ENCODE data around the gene RNASE7.

RNASE7 gene

DNA sequence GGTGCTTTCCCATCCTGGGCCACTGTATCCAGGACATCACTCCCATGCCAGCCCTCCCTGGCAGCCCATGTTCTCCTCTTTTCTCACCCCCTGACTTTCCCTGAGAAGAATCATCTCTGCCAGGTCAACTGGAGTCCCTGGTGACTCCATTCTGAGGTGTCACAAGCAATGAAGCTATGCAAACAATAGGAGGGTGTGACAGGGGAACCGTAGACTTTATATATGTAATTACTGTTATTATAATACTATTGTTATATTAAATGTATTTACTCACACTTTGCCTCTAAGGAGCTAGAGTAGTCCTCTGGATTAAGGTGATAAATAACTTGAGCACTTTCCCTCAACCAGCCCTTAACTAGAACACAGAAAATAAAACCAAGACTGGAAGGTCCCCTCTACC lies 47.1 kb downstream of the RNASE7 start:
- no peak for DNase-seq

- no peak for DNase-seq
These were observed 47.7 kb downstream of the RNASE7 start for GRCh38 chr14:21089877-21090193.

DNA sequence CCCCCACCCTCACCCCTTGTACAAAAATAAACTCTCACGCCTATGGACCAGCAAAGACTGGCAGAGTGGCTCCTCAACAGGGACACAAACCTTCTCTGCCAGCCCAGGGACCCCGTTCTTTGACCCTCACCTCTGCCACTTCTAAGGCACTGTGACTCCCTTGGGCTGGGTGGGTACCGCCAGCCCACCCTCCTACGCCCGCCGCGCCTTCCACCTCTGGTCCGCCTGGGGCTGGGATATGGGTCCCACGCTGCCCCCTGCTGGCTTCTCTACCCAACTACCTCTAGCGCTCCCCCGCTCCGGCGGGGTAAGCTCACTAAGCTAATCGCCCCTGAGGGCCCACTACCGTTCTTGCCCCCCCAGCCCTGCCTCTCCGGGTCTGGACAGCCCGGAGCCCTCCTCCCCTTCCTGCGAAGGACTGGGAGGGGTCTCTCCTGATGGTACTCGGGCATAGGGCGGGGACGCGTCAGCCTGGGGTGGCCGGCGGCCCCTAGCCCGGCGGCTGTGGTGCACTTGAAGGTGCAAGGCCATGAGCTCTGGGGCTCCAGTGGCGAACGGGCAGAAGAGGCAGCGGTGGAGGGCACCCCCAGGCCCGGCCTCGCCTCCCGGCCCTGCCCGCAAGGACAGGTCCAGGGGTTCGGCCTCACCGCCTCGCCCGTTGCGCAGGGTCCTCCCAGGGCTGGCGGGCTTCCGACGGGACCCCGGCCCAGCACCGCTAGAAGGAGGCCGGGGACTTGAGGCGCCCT lies 48.2 kb downstream of the RNASE7 start:
- DNase-seq = no peak

- DNase-seq = no peak
These were observed 48.9 kb downstream of the RNASE7 start for GRCh38 chr14:21090940-21091663.

DNA sequence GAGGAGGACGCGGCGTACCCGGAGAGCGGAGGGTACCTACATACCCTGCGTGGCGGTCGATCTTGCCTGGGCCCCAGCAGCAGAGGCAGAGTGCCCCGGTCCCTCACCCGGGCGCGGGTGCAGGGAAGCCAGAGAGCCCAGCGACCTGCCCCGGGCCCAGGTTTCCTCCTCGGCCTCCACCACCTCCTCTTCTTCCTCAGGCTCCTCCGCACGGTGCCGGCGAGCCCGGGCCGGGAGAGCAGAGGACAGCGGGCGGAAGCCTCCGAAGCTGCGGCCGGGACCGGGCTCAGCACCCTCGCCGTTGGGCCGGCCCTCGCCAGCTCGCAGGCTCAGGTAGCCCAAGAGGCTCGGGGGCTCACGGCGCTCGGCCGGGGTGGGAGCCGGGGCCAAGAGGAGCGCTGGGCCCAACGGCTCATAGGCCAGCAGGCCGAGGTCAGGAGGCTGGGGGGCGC lies 49.7 kb downstream of the RNASE7 start:
- no peak for DNase-seq

GRCh38 chr14:21092273-21093011 lies 50.3 kb downstream of the RNASE7 start:
- DNase-seq = no peak

DNA sequence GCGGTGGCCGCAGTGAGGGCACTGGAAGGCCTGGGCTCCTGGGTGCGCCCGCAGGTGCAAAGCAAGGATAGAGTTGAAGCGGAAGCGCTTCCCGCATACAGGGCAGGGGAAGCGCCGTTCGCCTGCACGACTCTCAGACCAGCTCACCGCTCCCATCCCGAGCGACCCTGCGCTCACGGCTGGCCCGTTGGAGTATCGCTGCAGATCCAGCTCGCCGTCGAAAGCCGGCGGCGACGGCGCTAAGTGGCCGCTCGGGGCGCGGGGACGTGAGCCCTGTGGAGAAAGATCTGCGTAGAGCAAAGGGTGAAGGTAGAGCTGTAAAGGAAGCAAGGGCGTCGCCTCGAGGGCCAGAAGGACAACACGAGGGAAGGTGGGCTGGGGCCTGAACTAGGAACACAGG lies 50.9 kb downstream of the RNASE7 start:
- no peak for DNase-seq
